Esophagus (tissue), 2 donors: ENCODE measurements around the gene DUSP10. TPM values are rescaled to one million over a fixed set of nuclear protein-coding genes. Genes with fewer than 3 reads are reported as not detected.

Experiments
- H3K27ac ChIP-seq, 2 donors: one replicate each; pipeline ENCODE4 v1.5.1; 2013; ENCODE audit warnings: low read depth in 2 of 2, mild to moderate bottlenecking in 2 of 2, inconsistent platforms in 1 of 2, low read length in 1 of 2, moderate library complexity in 1 of 2
- H3K27me3 ChIP-seq, 2 donors: one replicate each; pipeline ENCODE4 v1.6.1; 2013; ENCODE audit warnings: low read length in 2 of 2, control low read depth in 1 of 2, mild to moderate bottlenecking in 1 of 2; ENCODE audit not compliant: insufficient read depth in 2 of 2, control insufficient read depth in 1 of 2
- H3K36me3 ChIP-seq, 2 donors: one replicate each; pipeline ENCODE4 v1.6.1; 2013; ENCODE audit warnings: low read length in 1 of 2; ENCODE audit not compliant: control insufficient read depth in 2 of 2, insufficient read depth in 2 of 2
- H3K4me1 ChIP-seq, 2 donors: one replicate each; pipeline ENCODE4 v1.6.1; 2013; ENCODE audit warnings: low read length in 1 of 2; ENCODE audit not compliant: control insufficient read depth in 2 of 2, insufficient read depth in 2 of 2
- H3K4me3 ChIP-seq, 2 donors: one replicate each; pipeline ENCODE4 v1.5.1; 2013; ENCODE audit warnings: low read length in 2 of 2, mild to moderate bottlenecking in 2 of 2, low read depth in 1 of 2, moderate library complexity in 1 of 2
- H3K9me3 ChIP-seq, 2 donors: one replicate each; pipeline ENCODE4 v1.6.1; 2013; ENCODE audit warnings: mild to moderate bottlenecking in 2 of 2, low read depth in 1 of 2, low read length in 1 of 2, moderate library complexity in 1 of 2; ENCODE audit not compliant: control insufficient read depth in 2 of 2, insufficient read depth in 1 of 2
- WGBS, 2 donors: extraction: QIAGEN DNeasy Blood & Tissue Kit; methylation state at CpG; one replicate each; pipeline ENCODE4 v1.1.7; 2013; 5-methylcytosine and 5-hydroxymethylcytosine counted together
- polyA plus RNA-seq, 2 donors: library from polyadenylated mRNA; stranded (reverse); fragments of 200-250 nt; gene quantifications; one replicate each; pipeline ENCODE4 v1.2.3, GENCODE V29; 2013
- donor health status: healthy with polysubstance abuse.
- donor health status: Bipolar disorder and iron deficiency.

DUSP10 gene
- polyA plus RNA-seq, 2 donors: 2.0 to 4.7 TPM

GRCh38 chr1:221690858-221691257, 51.0 kb downstream of the DUSP10 start:
- WGBS, 2 donors: 82 to 83% methylated on average over 1 of the region's 1 CpG
- Histone ChIP-seq H3K36me3 (no peaks in the 10 kb centered on the region), H3K4me1 (no peaks in the 10 kb centered on the region), H3K9me3 (no peaks in the 10 kb centered on the region), H3K27ac (no peak overlapping the region), H3K4me3 (no peak overlapping the region), H3K27me3 (no peaks in the 10 kb centered on the region)

GRCh38 chr1:221689138-221689537, 52.8 kb downstream of the DUSP10 start:
- no peaks in the 10 kb centered on the region for H3K9me3 ChIP-seq
- H3K27ac ChIP-seq: no peak overlapping the region
- H3K4me1 ChIP-seq: no peaks in the 10 kb centered on the region
- 90% methylated on average over 3 of the region's 3 CpGs for WGBS, 2 donors
- H3K27me3 ChIP-seq: no peaks in the 10 kb centered on the region
- no peak overlapping the region for H3K4me3 ChIP-seq
- no peaks in the 10 kb centered on the region for H3K36me3 ChIP-seq

- no peaks in the 10 kb centered on the region for H3K9me3 ChIP-seq
- no peaks in the 10 kb centered on the region for H3K4me1 ChIP-seq
- WGBS, 2 donors: 73 to 97% methylated on average over 1 of the region's 1 CpG
- H3K27ac ChIP-seq: no peak overlapping the region
- H3K4me3 ChIP-seq: no peak overlapping the region
- H3K36me3 ChIP-seq: no peaks in the 10 kb centered on the region
- no peaks in the 10 kb centered on the region for H3K27me3 ChIP-seq
Observed at GRCh38 chr1:221688488-221688843, 53.4 kb downstream of the DUSP10 start.

GRCh38 chr1:221687836-221688487, 53.9 kb downstream of the DUSP10 start:
- H3K4me3 ChIP-seq: no peak overlapping the region
- H3K36me3 ChIP-seq: no peaks in the 10 kb centered on the region
- 74 to 75% methylated on average over 4 of the region's 4 CpGs for WGBS, 2 donors
- H3K27me3 ChIP-seq: no peaks in the 10 kb centered on the region
- no peak overlapping the region for H3K27ac ChIP-seq
- no peaks in the 10 kb centered on the region for H3K9me3 ChIP-seq
- H3K4me1 ChIP-seq: no peaks in the 10 kb centered on the region

- Histone ChIP-seq H3K27me3 (no peaks in the 10 kb centered on the region), H3K36me3 (no peaks in the 10 kb centered on the region), H3K4me1 (no peaks in the 10 kb centered on the region), H3K4me3 (no peak overlapping the region), H3K9me3 (no peaks in the 10 kb centered on the region), H3K27ac (no peak overlapping the region)
- 46 to 68% methylated on average over 2 of the region's 2 CpGs for WGBS, 2 donors
Observed at GRCh38 chr1:221683681-221684080, 58.2 kb downstream of the DUSP10 start.

- Histone ChIP-seq H3K36me3 (no peaks in the 10 kb centered on the region), H3K9me3 (no peaks in the 10 kb centered on the region), H3K27me3 (no peaks in the 10 kb centered on the region), H3K4me3 (no peak overlapping the region), H3K27ac (no peak overlapping the region), H3K4me1 (no peaks in the 10 kb centered on the region)
- WGBS, 2 donors: 77 to 81% methylated on average over 2 of the region's 2 CpGs
Observed at GRCh38 chr1:221680085-221680484, 61.8 kb downstream of the DUSP10 start.

- 91 to 97% methylated on average over 1 of the region's 1 CpG for WGBS, 2 donors
- Histone ChIP-seq H3K4me3 (no peak overlapping the region), H3K4me1 (no peaks in the 10 kb centered on the region), H3K9me3 (no peaks in the 10 kb centered on the region), H3K36me3 (no peaks in the 10 kb centered on the region), H3K27ac (no peak overlapping the region), H3K27me3 (no peaks in the 10 kb centered on the region)
Observed at GRCh38 chr1:221678014-221678413, 63.9 kb downstream of the DUSP10 start.

GRCh38 chr1:221675880-221676800, 65.7 kb downstream of the DUSP10 start:
- Histone ChIP-seq H3K27ac (no peak overlapping the region), H3K9me3 (no peaks in the 10 kb centered on the region), H3K4me1 (no peaks in the 10 kb centered on the region), H3K27me3 (no peaks in the 10 kb centered on the region), H3K4me3 (no peak overlapping the region), H3K36me3 (no peaks in the 10 kb centered on the region)
- 76 to 85% methylated on average over 5 of the region's 5 CpGs for WGBS, 2 donors

GRCh38 chr1:221672965-221673364, 68.9 kb downstream of the DUSP10 start:
- WGBS, 2 donors: 66 to 69% methylated on average over 3 of the region's 3 CpGs
- no peak overlapping the region for H3K4me3 ChIP-seq
- H3K36me3 ChIP-seq: no peaks in the 10 kb centered on the region
- H3K9me3 ChIP-seq: no peaks in the 10 kb centered on the region
- H3K27ac ChIP-seq: no peak overlapping the region
- no peaks in the 10 kb centered on the region for H3K27me3 ChIP-seq
- H3K4me1 ChIP-seq: no peaks in the 10 kb centered on the region
